SK-N-SH (cell line): ENCODE results near the gene MIS18A. TPM values are rescaled to one million over a fixed set of nuclear protein-coding genes. Genes with fewer than 3 reads are reported as not detected.
"Not testable (repeated sequence)": the region's sequence is repeated elsewhere in the genome, so short reads cannot be mapped to it uniquely, and the experiment has no call there.

Experiments used
- CTCF ChIA-PET: fragments of 300-600, 350-600 bp; formaldehyde crosslinking; extraction: SDS; loops from one replicate; lab custom pipeline; 2021; lab: Yijun Ruan, JAX
- POLR2A ChIA-PET: fragments of 350-600 bp; sonication (Branson Sonifier 250); formaldehyde crosslinking; extraction: SDS; loops from one replicate; lab custom pipeline; 2020; ENCODE audit warnings: antibody characterized with exemption, inconsistent platforms; lab: Yijun Ruan, JAX
- DNase-seq: peaks from one replicate; pipeline ENCODE4 v3.0.0; 2012
- H2AFZ ChIP-seq: fragments of 200-600 bp; sonication (generic); 2 replicates; pipeline ENCODE4 v1.8.1; 2016; ENCODE audit warnings: antibody characterized with exemption, mild to moderate bottlenecking, low read depth
- H3F3A ChIP-seq: fragments of 200-600 bp; sonication (generic); replicated peaks from 2 replicates; pipeline ENCODE3; 2016; ENCODE audit warnings: antibody characterized with exemption, mild to moderate bottlenecking; ENCODE audit not compliant: insufficient read depth
- H3K27ac ChIP-seq, 2 experiments: fragments of 200-500 bp in 1 of 2; fragments of 200-600 bp in 1 of 2; sonication (Bioruptor generic) in 1 of 2; sonication (generic), shearing (Covaris generic) in 1 of 2; 2 replicates each; pipeline versions ENCODE4 v1.5.1 to v1.6.1; 2014 to 2016; ENCODE audit warnings: low read depth in 2 of 2, inconsistent platforms in 1 of 2, low read length in 1 of 2, mild to moderate bottlenecking in 1 of 2, mixed read lengths in 1 of 2
- H3K27me3 ChIP-seq: fragments of 200-600 bp; sonication (generic), shearing (Covaris generic); 2 replicates; pipeline ENCODE4 v1.6.1; 2016; ENCODE audit warnings: mixed run types; ENCODE audit not compliant: insufficient read depth
- H3K36me3 ChIP-seq, 2 experiments: fragments of 200-500 bp in 1 of 2; fragments of 200-600 bp in 1 of 2; sonication (Bioruptor generic) in 1 of 2; sonication (generic) in 1 of 2; replicated peaks in 1 of 2; 2 replicates each; pipeline versions ENCODE3 to v1.5.1; 2014 to 2016; ENCODE audit warnings: low read length in 1 of 2, mild to moderate bottlenecking in 1 of 2; ENCODE audit not compliant: insufficient read depth in 2 of 2, control insufficient read depth in 1 of 2
- H3K4me1 ChIP-seq, 2 experiments: fragments of 200-500 bp in 1 of 2; fragments of 200-600 bp in 1 of 2; sonication (Bioruptor generic) in 1 of 2; sonication (generic), shearing (Covaris generic) in 1 of 2; 2 replicates each; pipeline versions ENCODE4 v1.5.1 to v1.6.1; 2014 to 2016; ENCODE audit warnings: low read depth in 1 of 2, low read length in 1 of 2, mixed run types in 1 of 2; ENCODE audit not compliant: insufficient read depth in 2 of 2, control insufficient read depth in 1 of 2
- H3K4me2 ChIP-seq: fragments of 200-600 bp; sonication (generic), shearing (Covaris generic); 2 replicates; pipeline ENCODE4 v1.6.1; 2017; ENCODE audit warnings: mixed run types
- H3K4me3 ChIP-seq, 2 experiments: fragments of 200-500 bp in 1 of 2; fragments of 200-600 bp in 1 of 2; sonication (Bioruptor generic) in 1 of 2; sonication (generic), shearing (Covaris generic) in 1 of 2; 2 replicates each; pipeline versions ENCODE4 v1.5.1 to v1.8.1; 2014 to 2016; ENCODE audit warnings: low read depth in 2 of 2, inconsistent platforms in 1 of 2, low read length in 1 of 2, mild to moderate bottlenecking in 1 of 2, mixed read lengths in 1 of 2, moderate library complexity in 1 of 2
- H3K79me2 ChIP-seq: fragments of 200-600 bp; sonication (generic); 2 replicates; pipeline ENCODE4 v1.8.1; 2017; ENCODE audit warnings: mild to moderate bottlenecking; ENCODE audit not compliant: insufficient read depth
- H3K9ac ChIP-seq: fragments of 200-600 bp; sonication (generic); 2 replicates; pipeline ENCODE4 v1.6.1; 2017; ENCODE audit warnings: mixed run types
- H3K9me2 ChIP-seq: fragments of 200-600 bp; sonication (generic); 2 replicates; pipeline ENCODE4 v1.6.1; 2017; ENCODE audit warnings: mixed run types
- H3K9me3 ChIP-seq: fragments of 200-600 bp; sonication (generic); 2 replicates; pipeline ENCODE4 v1.6.1; 2017; ENCODE audit warnings: mixed run types, mild to moderate bottlenecking, moderate library complexity
- H4K20me1 ChIP-seq: fragments of 200-600 bp; sonication (generic); 2 replicates; pipeline ENCODE4 v1.6.1; 2017; ENCODE audit warnings: mild to moderate bottlenecking, mixed run types; ENCODE audit not compliant: insufficient read depth
- ELF1 ChIP-seq: IDR thresholded peaks from 2 replicates; pipeline ENCODE4 v1.4.0; 2012
- EP300 ChIP-seq, 2 experiments: IDR thresholded peaks; 2 replicates each; pipeline versions ENCODE4 v1.4.0 to v1.6.1; 2012; ENCODE audit warnings: borderline replicate concordance in 1 of 2, low read depth in 1 of 2, low read length in 1 of 2
- FOSL2 ChIP-seq: IDR thresholded peaks from 2 replicates; pipeline ENCODE4 v1.4.0; 2012; ENCODE audit warnings: low read depth, mild to moderate bottlenecking, moderate library complexity, borderline replicate concordance
- FOXJ3 ChIP-seq: sonication (generic); formaldehyde crosslinking; IDR thresholded peaks from 2 replicates; pipeline ENCODE4 v1.5.1; 2020; ENCODE audit warnings: mild to moderate bottlenecking, missing genetic modification reagents
- FOXM1 ChIP-seq: IDR thresholded peaks from 2 replicates; pipeline ENCODE4 v1.4.0; 2012; ENCODE audit warnings: low read depth, mild to moderate bottlenecking
- GABPA ChIP-seq: IDR thresholded peaks from 2 replicates; pipeline ENCODE4 v1.4.0; 2012; ENCODE audit warnings: low read depth, mild to moderate bottlenecking
- GATA2 ChIP-seq: sonication (generic); formaldehyde crosslinking; IDR thresholded peaks from 2 replicates; pipeline ENCODE4 v1.5.0; 2020; ENCODE audit warnings: mild to moderate bottlenecking, missing genetic modification reagents
- JUND ChIP-seq: IDR thresholded peaks from 2 replicates; pipeline ENCODE4 v1.4.0; 2012
- POLR2AphosphoS5 ChIP-seq: IDR thresholded peaks from 2 replicates; pipeline ENCODE4 v1.6.1; 2012; ENCODE audit warnings: low read depth, low read length
- RAD21 ChIP-seq: IDR thresholded peaks from 2 replicates; pipeline ENCODE4 v1.6.1; 2012; ENCODE audit warnings: mild to moderate bottlenecking, low read length
- RCOR1 ChIP-seq: fragments of 150-350 bp; IDR thresholded peaks from 2 replicates; pipeline ENCODE4 v1.6.1; 2017; ENCODE audit warnings: antibody characterized with exemption, low read length
- RFX5 ChIP-seq: IDR thresholded peaks from 2 replicates; pipeline ENCODE4 v1.6.1; 2012; ENCODE audit warnings: mild to moderate bottlenecking, improper control_type of control experiment, low read length
- SMC3 ChIP-seq: IDR thresholded peaks from 2 replicates; pipeline ENCODE4 v1.6.1; 2012; ENCODE audit warnings: low read depth, low read length, improper control_type of control experiment
- WGBS: methylation state at CpG from one replicate; pipeline ENCODE4 v1.1.6; 2017; ENCODE audit warnings: low lambda C conversion rate; 5-methylcytosine and 5-hydroxymethylcytosine counted together
- polyA plus RNA-seq, 3 experiments: library from polyadenylated mRNA; depleted of rRNA; stranded (reverse); fragments of >200 nt; gene quantifications; 2 replicates each; pipeline ENCODE4 v1.2.3, GENCODE V29; 2012
- TF ChIP-seq, protein P1 (sequence below): IDR thresholded peaks from 2 replicates; pipeline ENCODE4 v1.4.0; 2012; ENCODE audit warnings: low read depth
- TF ChIP-seq, protein P2 (sequence below): IDR thresholded peaks from 2 replicates; pipeline ENCODE4 v1.6.1; 2012; ENCODE audit warnings: mild to moderate bottlenecking, low read depth, low read length, moderate library complexity
- TF ChIP-seq, protein P3 (sequence below): fragments of 200-600 bp; sonication (generic); IDR thresholded peaks from 2 replicates; pipeline ENCODE4 v1.6.1; 2017; ENCODE audit warnings: antibody characterized with exemption, mild to moderate bottlenecking, moderate library complexity

The MIS18A gene
- polyA plus RNA-seq, 1 of the 3 experiments (the other 2 are of a cell fraction), result 14.2 TPM

DNA sequence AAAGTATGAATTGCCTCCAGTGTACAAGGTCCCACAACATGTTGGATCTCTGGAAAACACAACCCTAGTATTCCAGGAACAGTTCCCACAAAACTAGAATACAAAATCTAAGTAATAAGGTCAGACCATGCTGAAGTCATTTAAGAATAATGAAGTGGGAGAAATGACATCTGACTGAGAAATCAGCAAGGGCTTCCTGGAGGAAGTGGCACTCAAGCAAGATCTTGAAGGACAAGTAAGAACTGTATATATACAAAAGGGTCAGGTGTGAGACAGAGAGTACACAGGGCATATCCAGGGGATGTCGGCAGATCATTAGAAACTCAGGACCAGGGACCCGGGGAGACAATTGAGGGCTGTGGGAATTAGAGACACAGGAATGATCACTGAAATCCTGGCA, 18.7 kb downstream of the MIS18A start:
- WGBS, result 96% methylated on average over 2 of the region's 2 CpGs
- CTCF ChIA-PET, result interaction anchor here (4.3 to 4.9 kb wide), 3 partner anchors 386 to 473 kb away, joined by 46 to 92 read pairs (median 75); partner anchors contain the start of gene HUNK
- H3K27ac ChIP-seq, result no peak overlapping the region

DNA sequence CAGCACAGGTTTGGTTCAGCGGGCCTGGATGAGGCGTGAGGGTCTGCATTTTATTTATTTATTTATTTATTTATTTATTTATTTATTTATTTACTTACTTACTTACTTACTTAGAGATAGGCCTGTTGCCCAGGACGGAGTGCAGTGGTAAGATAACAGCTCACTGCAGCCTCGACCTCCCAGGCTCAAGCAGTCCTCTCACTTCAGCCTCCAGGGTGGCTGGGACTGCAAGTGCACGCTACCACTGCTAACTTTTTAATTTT, 20.1 kb downstream of the MIS18A start:
- H3K4me3 ChIP-seq, H3K9me3 ChIP-seq, H2AFZ ChIP-seq, H3K27me3 ChIP-seq, POLR2A ChIA-PET, H3K9ac ChIP-seq, H3K9me2 ChIP-seq, H3K27ac ChIP-seq, H3K4me2 ChIP-seq, H4K20me1 ChIP-seq, DNase-seq, H3K36me3 ChIP-seq, H3K79me2 ChIP-seq: not testable (repeated sequence)
- CTCF ChIA-PET, result interaction anchor here (0.7 to 4.9 kb wide), 40 partner anchors 9 to 507 kb away, joined by 3 to 92 read pairs (median 6); partner anchors contain the start of genes HUNK and MIS18A
- Histone ChIP-seq H3F3A (peaks cover 23% of the 10 kb centered on the region), H3K4me1 (peaks cover 6 to 23% of the 10 kb centered on the region in 2 experiments)
- 81% methylated on average over 5 of the region's 5 CpGs for WGBS

More for the DNA sequence above, 18.7 kb downstream of the MIS18A start:
- DNase-seq, result no peak
- TF ChIP-seq FOXM1 (no peak), FOSL2 (no peak), GABPA (no peak), GATA2 (CRISPR knock-in tag) (no peak), JUND (no peak), RFX5 (no peak), SMC3 (no peak), FOXJ3 (CRISPR knock-in tag) (no peak), POLR2AphosphoS5 (no peak), ELF1 (no peak)
- TF ChIP-seq, protein P1, sequence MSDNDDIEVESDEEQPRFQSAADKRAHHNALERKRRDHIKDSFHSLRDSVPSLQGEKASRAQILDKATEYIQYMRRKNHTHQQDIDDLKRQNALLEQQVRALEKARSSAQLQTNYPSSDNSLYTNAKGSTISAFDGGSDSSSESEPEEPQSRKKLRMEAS, result no peak
- Histone ChIP-seq H3K9me3 (no peaks in the 10 kb centered on the region), H4K20me1 (no peaks in the 10 kb centered on the region), H3K79me2 (no peaks in the 10 kb centered on the region), H3K4me3 (no peak overlapping the region), H3K27me3 (no peaks in the 10 kb centered on the region), H3K9ac (no peak overlapping the region), H3K4me1 (peaks cover 6 to 23% of the 10 kb centered on the region in 2 experiments), H3K9me2 (no peaks in the 10 kb centered on the region), H2AFZ (no peak overlapping the region), H3F3A (peaks cover 23% of the 10 kb centered on the region), H3K36me3 (no peaks in the 10 kb centered on the region), H3K4me2 (no peak overlapping the region)
- POLR2A ChIA-PET, result no interaction called here

DNA sequence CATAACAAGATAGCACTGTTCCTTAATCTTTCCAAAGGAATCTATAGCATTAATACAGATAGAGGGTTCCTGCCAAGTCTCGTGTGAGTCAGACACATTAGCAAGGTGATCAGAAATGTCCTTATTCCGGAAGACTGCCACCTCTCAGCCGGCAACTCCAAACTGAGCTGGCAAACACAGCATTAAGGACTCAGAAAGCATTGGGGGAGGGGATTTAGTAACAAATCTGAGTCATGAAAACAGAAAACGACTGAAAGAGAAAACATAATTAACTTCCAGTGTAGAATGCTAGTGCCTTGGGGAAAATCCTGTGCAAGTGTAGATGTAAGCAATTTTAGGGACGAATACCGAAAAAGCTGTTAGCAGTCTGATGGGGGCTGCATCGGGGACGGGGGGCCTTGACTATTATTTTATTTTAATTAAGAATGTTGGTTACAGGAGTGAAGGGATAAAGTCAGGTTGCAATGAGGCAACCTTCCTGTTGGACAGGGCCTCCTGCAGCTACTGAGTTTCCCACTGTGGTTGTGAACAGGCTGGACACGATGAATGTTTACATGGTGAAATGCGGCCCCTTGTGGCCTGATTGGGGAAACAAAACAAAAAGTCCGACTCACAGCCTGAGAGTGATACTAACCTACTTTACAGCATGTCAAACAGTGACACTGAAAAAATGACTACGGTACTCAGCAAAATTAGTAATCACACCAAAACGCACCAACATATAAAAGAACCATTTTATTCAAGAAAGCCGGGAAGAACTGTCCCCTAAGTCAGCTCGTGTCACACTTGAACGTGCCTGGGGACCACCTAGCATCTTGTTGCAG, 20.7 kb downstream of the MIS18A start:
- H3K9me2 ChIP-seq, result no peaks in the 10 kb centered on the region
- H3F3A ChIP-seq, result peaks cover 23% of the 10 kb centered on the region
- 26% methylated on average over 16 of the region's 16 CpGs for WGBS
- H4K20me1 ChIP-seq, result no peaks in the 10 kb centered on the region
- H2AFZ ChIP-seq, result no peak overlapping the region
- peak overlapping the region in 1 of 2 experiments; percentile 36; a peak in 1 of 4 replicates for H3K4me3 ChIP-seq
- H3K9me3 ChIP-seq, result no peaks in the 10 kb centered on the region
- DNase-seq, result peak; percentile 81
- ChIA-PET POLR2A (interaction anchor here (1.0 to 2.6 kb wide), 2 partner anchors 10 to 385 kb away, joined by 3 to 8 read pairs; partner anchors contain the start of gene HUNK), CTCF (interaction anchor here (0.6 to 4.9 kb wide), 71 partner anchors 8 to 695 kb away, joined by 3 to 92 read pairs (median 4); partner anchors contain the start of genes HUNK and MIS18A)
- no peak overlapping the region for H3K9ac ChIP-seq
- H3K27me3 ChIP-seq, result no peaks in the 10 kb centered on the region
- peaks cover 11 to 27% of the 10 kb centered on the region in 2 experiments for H3K4me1 ChIP-seq
- H3K27ac ChIP-seq, result peak overlapping the region; percentile 79 to 92; a peak in 3 of 4 replicates
- peak overlapping the region; percentile 49; the same call in 1 of the 2 replicates for H3K4me2 ChIP-seq
- no peaks in the 10 kb centered on the region for H3K36me3 ChIP-seq
- H3K79me2 ChIP-seq, result no peaks in the 10 kb centered on the region
- TF ChIP-seq EP300 (IDR thresholded peaks at IDR 0.05; ENCODE audit: borderline replicate concordance in 1 of 2, low read depth in 1 of 2, low read length in 1 of 2) (0 out of 4 replicates have a peak, but pooled peaks of 1 of the 2 experiments have one; percentile 11), FOXM1 (no peak), RAD21 (peak; percentile 98), ELF1 (no peak), RCOR1 (0 out of 2 replicates have a peak, but pooled peaks have one; percentile 19), RFX5 (no peak)
- TF ChIP-seq, protein P2, sequence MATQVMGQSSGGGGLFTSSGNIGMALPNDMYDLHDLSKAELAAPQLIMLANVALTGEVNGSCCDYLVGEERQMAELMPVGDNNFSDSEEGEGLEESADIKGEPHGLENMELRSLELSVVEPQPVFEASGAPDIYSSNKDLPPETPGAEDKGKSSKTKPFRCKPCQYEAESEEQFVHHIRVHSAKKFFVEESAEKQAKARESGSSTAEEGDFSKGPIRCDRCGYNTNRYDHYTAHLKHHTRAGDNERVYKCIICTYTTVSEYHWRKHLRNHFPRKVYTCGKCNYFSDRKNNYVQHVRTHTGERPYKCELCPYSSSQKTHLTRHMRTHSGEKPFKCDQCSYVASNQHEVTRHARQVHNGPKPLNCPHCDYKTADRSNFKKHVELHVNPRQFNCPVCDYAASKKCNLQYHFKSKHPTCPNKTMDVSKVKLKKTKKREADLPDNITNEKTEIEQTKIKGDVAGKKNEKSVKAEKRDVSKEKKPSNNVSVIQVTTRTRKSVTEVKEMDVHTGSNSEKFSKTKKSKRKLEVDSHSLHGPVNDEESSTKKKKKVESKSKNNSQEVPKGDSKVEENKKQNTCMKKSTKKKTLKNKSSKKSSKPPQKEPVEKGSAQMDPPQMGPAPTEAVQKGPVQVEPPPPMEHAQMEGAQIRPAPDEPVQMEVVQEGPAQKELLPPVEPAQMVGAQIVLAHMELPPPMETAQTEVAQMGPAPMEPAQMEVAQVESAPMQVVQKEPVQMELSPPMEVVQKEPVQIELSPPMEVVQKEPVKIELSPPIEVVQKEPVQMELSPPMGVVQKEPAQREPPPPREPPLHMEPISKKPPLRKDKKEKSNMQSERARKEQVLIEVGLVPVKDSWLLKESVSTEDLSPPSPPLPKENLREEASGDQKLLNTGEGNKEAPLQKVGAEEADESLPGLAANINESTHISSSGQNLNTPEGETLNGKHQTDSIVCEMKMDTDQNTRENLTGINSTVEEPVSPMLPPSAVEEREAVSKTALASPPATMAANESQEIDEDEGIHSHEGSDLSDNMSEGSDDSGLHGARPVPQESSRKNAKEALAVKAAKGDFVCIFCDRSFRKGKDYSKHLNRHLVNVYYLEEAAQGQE, result peak; percentile 83; the same call in 1 of the 2 replicates
- TF ChIP-seq, protein P3, sequence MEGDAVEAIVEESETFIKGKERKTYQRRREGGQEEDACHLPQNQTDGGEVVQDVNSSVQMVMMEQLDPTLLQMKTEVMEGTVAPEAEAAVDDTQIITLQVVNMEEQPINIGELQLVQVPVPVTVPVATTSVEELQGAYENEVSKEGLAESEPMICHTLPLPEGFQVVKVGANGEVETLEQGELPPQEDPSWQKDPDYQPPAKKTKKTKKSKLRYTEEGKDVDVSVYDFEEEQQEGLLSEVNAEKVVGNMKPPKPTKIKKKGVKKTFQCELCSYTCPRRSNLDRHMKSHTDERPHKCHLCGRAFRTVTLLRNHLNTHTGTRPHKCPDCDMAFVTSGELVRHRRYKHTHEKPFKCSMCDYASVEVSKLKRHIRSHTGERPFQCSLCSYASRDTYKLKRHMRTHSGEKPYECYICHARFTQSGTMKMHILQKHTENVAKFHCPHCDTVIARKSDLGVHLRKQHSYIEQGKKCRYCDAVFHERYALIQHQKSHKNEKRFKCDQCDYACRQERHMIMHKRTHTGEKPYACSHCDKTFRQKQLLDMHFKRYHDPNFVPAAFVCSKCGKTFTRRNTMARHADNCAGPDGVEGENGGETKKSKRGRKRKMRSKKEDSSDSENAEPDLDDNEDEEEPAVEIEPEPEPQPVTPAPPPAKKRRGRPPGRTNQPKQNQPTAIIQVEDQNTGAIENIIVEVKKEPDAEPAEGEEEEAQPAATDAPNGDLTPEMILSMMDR, result peak; percentile 87
